Smooth muscle cell (in vitro differentiated cells): Measurements from ENCODE around the gene ZBED4. TPM values are rescaled to one million over a fixed set of nuclear protein-coding genes. Genes with fewer than 3 reads are reported as not detected.

ENCODE experiments used
- DNase-seq: peaks from one replicate; lab custom pipeline; 2025; ENCODE audit not compliant: unreplicated experiment; lab: John Stamatoyannopoulos, UW
- H2AFZ ChIP-seq: fragments of 200-600 bp; sonication (generic); 2 replicates; pipeline ENCODE4 v1.6.0; 2016; ENCODE audit warnings: antibody characterized with exemption, low read depth, mild to moderate bottlenecking
- H3F3A ChIP-seq: fragments of 200-600 bp; sonication (generic); 2 replicates; pipeline ENCODE4 v1.6.0; 2017; ENCODE audit warnings: antibody characterized with exemption, low read depth
- H3K27ac ChIP-seq: fragments of 200-600 bp; sonication (generic); 2 replicates; pipeline ENCODE4 v1.5.1; 2016; ENCODE audit warnings: low read depth, mild to moderate bottlenecking
- H3K27me3 ChIP-seq: fragments of 200-600 bp; sonication (generic); 2 replicates; pipeline ENCODE4 v1.6.1; 2016; ENCODE audit warnings: low read depth, mild to moderate bottlenecking
- H3K36me3 ChIP-seq: fragments of 200-600 bp; sonication (generic); 2 replicates; pipeline ENCODE4 v1.5.1; 2016; ENCODE audit warnings: low read depth
- H3K4me1 ChIP-seq: fragments of 200-600 bp; sonication (generic); 2 replicates; pipeline ENCODE4 v1.5.1; 2016; ENCODE audit warnings: low read depth
- H3K4me2 ChIP-seq: fragments of 200-600 bp; sonication (generic); 2 replicates; pipeline ENCODE4 v1.6.0; 2016; ENCODE audit warnings: mild to moderate bottlenecking
- H3K4me3 ChIP-seq: fragments of 200-600 bp; sonication (generic); 2 replicates; pipeline ENCODE4 v1.5.1; 2016; ENCODE audit warnings: mild to moderate bottlenecking
- H3K79me2 ChIP-seq: fragments of 200-600 bp; sonication (generic); 2 replicates; pipeline ENCODE4 v1.6.0; 2016; ENCODE audit warnings: low read depth, mild to moderate bottlenecking
- H3K9ac ChIP-seq: fragments of 200-600 bp; sonication (generic); 2 replicates; pipeline ENCODE4 v1.6.0; 2016; ENCODE audit warnings: low read depth
- H3K9me3 ChIP-seq: fragments of 200-600 bp; sonication (generic); replicated peaks from 2 replicates; pipeline ENCODE4 v1.5.1; 2016; ENCODE audit warnings: low read depth
- H4K20me1 ChIP-seq: fragments of 200-600 bp; sonication (generic); 2 replicates; pipeline ENCODE4 v1.6.0; 2016; ENCODE audit warnings: low read depth
- CTCF ChIP-seq: fragments of 200-600 bp; sonication (generic); IDR thresholded peaks from 2 replicates; pipeline ENCODE4 v1.5.1; 2017; ENCODE audit warnings: borderline replicate concordance, mild to moderate bottlenecking, antibody characterized with exemption; ENCODE audit not compliant: insufficient read depth, poor library complexity, severe bottlenecking
- WGBS: methylation state at CpG from one replicate; pipeline ENCODE4 v1.1.7; 2016; ENCODE audit warnings: low lambda C conversion rate; 5-methylcytosine and 5-hydroxymethylcytosine counted together
- polyA plus RNA-seq: library from polyadenylated mRNA; unstranded; fragments of >200 nt; fragmentation: Nextera tagmentation; extraction: Ambion mirVana; gene quantifications from 2 replicates; pipeline ENCODE4 v1.2.1, GENCODE V29; 2016
- total RNA-seq: library from RNA; depleted of rRNA; stranded (reverse); fragments of >200 nt; gene quantifications from 2 replicates; pipeline ENCODE4 v1.2.3, GENCODE V29; 2014

The ZBED4 gene
- total and polyA plus RNA-seq, 2 experiments from 2014 or later: 12.1 to 16.6 TPM

GRCh38 chr22:49899530-49899929 is 45.9 kb downstream of the ZBED4 start:
- H3K4me2 ChIP-seq: no peak overlapping the region
- DNase-seq: no peak
- peaks cover 19% of the 10 kb centered on the region for H4K20me1 ChIP-seq
- no peaks in the 10 kb centered on the region for H3K9me3 ChIP-seq
- no peaks in the 10 kb centered on the region for H3K79me2 ChIP-seq
- H3K27ac ChIP-seq: no peak overlapping the region
- TF ChIP-seq CTCF: no peak
- H2AFZ ChIP-seq: no peak overlapping the region
- no peaks in the 10 kb centered on the region for H3K36me3 ChIP-seq
- no peaks in the 10 kb centered on the region for H3F3A ChIP-seq
- 94% methylated on average over 6 of the region's 6 CpGs for WGBS
- no peaks in the 10 kb centered on the region for H3K4me1 ChIP-seq
- no peaks in the 10 kb centered on the region for H3K27me3 ChIP-seq
- H3K4me3 ChIP-seq: no peak overlapping the region
- H3K9ac ChIP-seq: no peak overlapping the region

- no peak overlapping the region for H3K4me2 ChIP-seq
- H3K79me2 ChIP-seq: no peaks in the 10 kb centered on the region
- no peak for TF ChIP-seq CTCF
- H3K27me3 ChIP-seq: no peaks in the 10 kb centered on the region
- no peak overlapping the region for H3K27ac ChIP-seq
- H4K20me1 ChIP-seq: peaks cover 27% of the 10 kb centered on the region
- H3K36me3 ChIP-seq: no peaks in the 10 kb centered on the region
- WGBS: 91% methylated on average over 30 of the region's 30 CpGs
- DNase-seq: no peak
- H3K9ac ChIP-seq: no peak overlapping the region
- H3F3A ChIP-seq: no peaks in the 10 kb centered on the region
- H2AFZ ChIP-seq: no peak overlapping the region
- H3K4me1 ChIP-seq: no peaks in the 10 kb centered on the region
- no peak overlapping the region for H3K4me3 ChIP-seq
- H3K9me3 ChIP-seq: no peaks in the 10 kb centered on the region
Measured at GRCh38 chr22:49900441-49901230, 47.0 kb downstream of the ZBED4 start.

- Histone ChIP-seq H3K4me3 (no peak overlapping the region), H3K9me3 (no peaks in the 10 kb centered on the region), H3K27ac (no peak overlapping the region), H3K4me2 (no peak overlapping the region), H3K27me3 (no peaks in the 10 kb centered on the region), H3F3A (no peaks in the 10 kb centered on the region), H3K9ac (no peak overlapping the region), H4K20me1 (peaks cover 35% of the 10 kb centered on the region), H3K36me3 (no peaks in the 10 kb centered on the region), H2AFZ (no peak overlapping the region), H3K4me1 (no peaks in the 10 kb centered on the region), H3K79me2 (no peaks in the 10 kb centered on the region)
- WGBS: 98% methylated on average over 11 of the region's 11 CpGs
- no peak for DNase-seq
- TF ChIP-seq CTCF: no peak
Measured at GRCh38 chr22:49901457-49901856, 47.8 kb downstream of the ZBED4 start.
